GM12891 (cell line): ENCODE data around the gene VPS29.

Source experiments
- DNase-seq: peaks from one replicate; pipeline ENCODE4 v3.0.0; 2011; ENCODE audit warnings: low spot score; ENCODE audit not compliant: insufficient read length
- FAIRE-seq: peaks from 2 replicates; lab custom pipeline; 2011; peaks lifted over from hg19 to GRCh38; lab: Jason Lieb, UNC
- PAX5 ChIP-seq: IDR thresholded peaks from 2 replicates; pipeline ENCODE4 v1.6.1; 2011; ENCODE audit warnings: low read length, moderate library complexity, mild to moderate bottlenecking; ENCODE audit not compliant: insufficient read depth, severe bottlenecking
- POLR2A ChIP-seq: IDR thresholded peaks from 2 replicates; pipeline ENCODE4 v1.6.1; 2011; ENCODE audit warnings: low read depth, low read length, control low read depth
- POLR2AphosphoS5 ChIP-seq: IDR thresholded peaks from 2 replicates; pipeline ENCODE4 v1.6.1; 2011; ENCODE audit warnings: low read depth, low read length, control low read depth
- POU2F2 ChIP-seq: IDR thresholded peaks from 2 replicates; pipeline ENCODE4 v1.6.1; 2011; ENCODE audit warnings: low read depth, mild to moderate bottlenecking, control low read depth, low read length, moderate library complexity
- SPI1 ChIP-seq: IDR thresholded peaks from 2 replicates; pipeline ENCODE4 v1.6.1; 2011; ENCODE audit warnings: low read depth, low read length, control low read depth
- TAF1 ChIP-seq: IDR thresholded peaks from 2 replicates; pipeline ENCODE4 v1.6.1; 2011; ENCODE audit warnings: low read depth, low read length, control low read depth

Gene VPS29

DNA sequence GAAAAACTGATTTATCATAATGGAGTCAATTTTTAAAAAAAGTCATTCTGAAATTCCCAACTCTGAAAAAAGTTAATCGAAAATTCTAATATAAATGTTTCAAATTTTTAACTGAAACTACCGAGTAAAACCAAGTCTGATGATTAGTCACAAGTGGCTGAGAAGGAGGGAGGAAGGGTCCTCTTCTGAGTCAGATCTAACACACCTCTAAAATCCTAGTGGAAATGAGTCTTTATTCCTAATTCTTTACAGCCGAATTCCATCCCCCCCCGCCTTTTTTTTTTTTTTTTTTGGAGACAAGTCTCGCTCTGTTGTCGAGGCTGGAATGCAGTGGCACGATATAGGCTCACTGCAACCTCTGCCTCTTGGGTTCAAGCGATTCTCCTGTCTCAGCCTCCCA is 38.1 kb upstream of the VPS29 start:
- TF ChIP-seq SPI1: no peak
- TF ChIP-seq POLR2AphosphoS5: no peak
- TF ChIP-seq POLR2A: no peak
- no peak for TF ChIP-seq POU2F2
- no peak for TF ChIP-seq TAF1
- no peak for TF ChIP-seq PAX5
- DNase-seq (no peak), FAIRE-seq (no peak)

DNA sequence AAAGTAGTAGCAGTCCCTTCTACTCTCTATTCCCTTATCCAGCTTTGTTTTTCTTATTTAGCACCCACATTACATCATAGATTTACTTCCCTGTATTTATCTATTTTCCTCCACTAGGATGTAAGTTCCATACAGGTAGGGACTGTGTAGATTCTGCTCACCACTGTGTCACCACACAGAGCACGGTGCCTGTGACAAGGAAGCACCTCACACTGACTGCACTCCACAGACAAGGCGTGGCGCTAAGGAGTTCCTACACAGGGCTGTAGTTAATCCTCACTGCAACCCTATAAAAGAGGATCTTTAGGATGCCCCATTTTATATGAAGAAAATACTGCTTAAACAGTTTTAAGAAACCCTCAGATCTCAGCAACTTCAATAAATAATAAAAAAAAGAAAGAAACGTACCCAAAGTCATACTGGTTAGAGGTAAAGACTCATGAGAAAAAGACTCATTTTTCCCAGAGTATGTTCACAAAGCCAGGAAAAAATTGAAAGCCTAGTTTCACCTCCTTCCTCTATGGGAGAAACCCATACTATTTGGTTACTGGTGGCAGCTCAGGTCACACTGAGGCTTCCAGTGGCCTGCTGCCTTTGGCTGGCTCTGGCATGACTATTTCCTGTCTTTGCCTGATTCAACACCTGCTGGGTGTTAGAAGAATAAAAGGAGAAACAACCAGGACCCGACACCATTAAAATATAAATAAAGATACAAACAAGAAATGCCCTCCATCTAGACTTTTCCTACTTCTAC is 37.1 kb upstream of the VPS29 start:
- no peak for DNase-seq
- TF ChIP-seq SPI1 (no peak), POLR2A (no peak), POU2F2 (no peak), PAX5 (no peak), POLR2AphosphoS5 (no peak), TAF1 (no peak)
- no peak for FAIRE-seq

DNA sequence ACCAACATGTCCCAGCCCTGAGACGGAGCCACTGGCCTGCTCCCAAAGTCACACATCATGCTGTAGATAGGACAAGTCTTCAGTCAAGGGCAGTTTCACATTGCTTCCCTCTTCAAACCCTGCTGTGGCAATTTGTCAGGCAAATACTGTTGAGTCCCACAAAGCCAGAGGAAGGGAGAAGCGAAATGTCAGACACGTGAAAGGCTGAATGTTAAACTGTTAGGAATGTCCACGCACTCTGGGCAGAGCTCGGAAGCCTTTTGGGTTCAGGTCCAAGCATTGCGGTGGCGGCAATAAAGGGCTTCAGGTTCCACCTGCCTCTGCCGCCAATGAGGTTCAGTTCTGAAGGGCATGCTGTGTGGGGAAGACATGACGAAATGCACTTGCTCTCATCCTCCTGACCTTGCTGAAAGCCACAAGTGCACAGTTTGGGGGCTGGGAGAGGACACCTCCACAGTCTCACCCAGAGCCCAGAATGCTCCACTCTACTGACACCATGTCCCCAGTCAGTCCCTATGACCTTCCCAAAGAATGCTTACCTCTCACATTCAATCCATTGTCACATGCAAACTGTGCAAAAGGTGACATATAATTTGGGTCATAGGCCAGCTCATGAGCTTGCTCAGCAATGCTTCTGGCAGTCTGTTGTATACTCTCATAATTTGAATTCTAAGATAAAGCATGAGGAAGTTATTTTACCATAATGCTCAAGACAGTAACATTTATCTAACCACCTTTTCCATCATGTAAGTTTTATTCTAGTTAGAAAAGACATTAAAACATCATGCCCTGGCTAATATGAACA is 35.9 kb upstream of the VPS29 start:
- DNase-seq (no peak), FAIRE-seq (peak; percentile 40)
- no peak for TF ChIP-seq TAF1
- TF ChIP-seq POLR2AphosphoS5: no peak
- no peak for TF ChIP-seq POU2F2
- TF ChIP-seq PAX5: no peak
- TF ChIP-seq POLR2A: no peak
- TF ChIP-seq SPI1: no peak

DNA sequence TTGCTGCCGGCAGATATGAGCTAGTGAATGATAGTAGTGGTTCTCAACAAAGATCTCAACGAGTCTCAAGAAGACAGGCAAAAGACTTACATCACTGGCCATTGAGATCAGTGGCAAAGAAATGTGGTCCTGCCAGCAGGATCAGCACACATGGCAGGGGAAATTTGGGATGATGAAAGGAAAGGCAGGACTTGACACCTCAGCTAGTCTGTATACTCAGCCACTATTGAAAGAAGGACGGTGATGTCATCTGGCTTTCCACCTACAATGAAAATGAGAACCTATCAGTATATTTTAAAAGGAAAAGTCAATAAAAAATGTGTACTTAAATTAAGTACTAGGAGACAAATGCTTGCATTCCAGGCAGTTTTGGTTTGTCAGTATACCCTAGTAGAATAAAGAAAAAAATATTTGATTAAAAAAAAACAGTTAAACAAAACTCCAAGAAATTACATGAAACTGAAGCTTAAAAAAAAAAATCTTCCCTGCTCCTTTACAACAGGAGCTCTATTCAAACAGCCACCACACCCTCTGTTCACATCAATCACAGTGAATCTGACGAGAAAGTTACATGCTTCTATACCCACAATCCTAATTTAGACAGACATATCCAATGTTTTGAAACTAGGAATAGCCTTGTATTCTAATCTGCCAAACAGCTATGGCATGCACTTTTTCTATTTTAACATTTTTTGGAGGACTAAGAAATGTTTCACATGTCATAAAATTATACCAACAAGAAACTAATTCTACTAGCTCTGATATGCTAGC is 35.1 kb upstream of the VPS29 start:
- TF ChIP-seq SPI1: no peak
- TF ChIP-seq POLR2A: no peak
- no peak for TF ChIP-seq POU2F2
- no peak for TF ChIP-seq POLR2AphosphoS5
- no peak for TF ChIP-seq PAX5
- no peak for TF ChIP-seq TAF1
- no peak for DNase-seq
- FAIRE-seq: peak; percentile 38

DNA sequence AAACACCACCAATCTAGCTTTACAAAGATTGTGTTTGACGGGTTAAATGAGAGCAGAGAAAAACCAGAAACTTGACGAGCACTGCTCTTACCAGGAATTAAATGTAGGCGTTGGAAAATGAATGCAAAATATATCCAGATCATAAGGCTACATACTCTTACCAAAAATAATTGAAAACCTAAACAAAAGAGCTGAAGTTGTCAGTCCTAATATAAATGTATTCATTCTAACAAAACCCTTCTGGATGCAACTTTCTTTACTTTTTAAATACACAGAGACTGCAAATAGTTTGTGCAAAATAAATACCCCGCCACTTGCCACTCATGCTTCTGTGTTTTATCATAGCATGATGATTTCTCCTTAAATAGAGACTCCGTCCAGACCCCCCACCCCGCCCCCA is 32.9 kb upstream of the VPS29 start:
- no peak for DNase-seq
- no peak for FAIRE-seq
- no peak for TF ChIP-seq TAF1
- no peak for TF ChIP-seq POLR2A
- TF ChIP-seq POLR2AphosphoS5: no peak
- TF ChIP-seq SPI1: no peak
- TF ChIP-seq POU2F2: no peak
- no peak for TF ChIP-seq PAX5

DNA sequence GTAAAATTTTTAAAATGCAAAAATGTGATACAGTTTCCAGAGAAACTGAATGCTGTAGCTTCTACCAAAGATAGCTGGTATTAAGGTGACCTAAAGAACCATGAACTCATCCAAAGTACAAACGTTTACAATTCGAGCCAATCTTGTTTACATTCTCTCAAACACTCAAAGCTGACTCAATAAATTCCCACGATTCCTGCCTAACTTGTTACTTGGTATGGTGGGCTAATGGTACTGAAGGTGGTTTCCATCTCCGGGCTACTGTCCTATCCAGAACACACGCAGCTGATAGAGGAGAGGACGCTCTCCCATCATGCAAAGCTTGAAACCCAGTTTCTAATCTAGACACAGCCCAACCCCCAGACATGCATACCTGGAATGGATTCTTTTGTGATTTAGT is 31.7 kb upstream of the VPS29 start:
- peak; percentile 67 for FAIRE-seq

DNA sequence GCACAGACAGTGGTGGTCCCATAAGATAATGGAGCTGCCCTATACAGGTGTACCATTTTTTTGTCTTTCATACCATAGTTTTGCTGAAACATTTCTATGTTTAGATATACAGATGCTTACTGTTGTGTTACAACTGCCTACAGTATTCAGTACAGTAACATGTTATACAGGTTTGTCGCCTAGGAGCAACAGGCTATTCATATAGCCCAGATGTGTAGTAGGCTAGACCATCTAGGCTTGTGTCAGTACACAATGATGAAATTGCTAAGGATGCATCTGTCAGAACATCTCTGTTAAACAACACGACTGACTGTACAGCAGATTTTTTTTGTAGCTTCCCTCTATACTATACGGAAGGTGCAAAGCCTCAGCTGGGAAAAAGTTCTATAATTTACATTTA is 30.7 kb upstream of the VPS29 start:
- no peak for DNase-seq
- no peak for TF ChIP-seq POLR2A
- TF ChIP-seq SPI1: no peak
- TF ChIP-seq PAX5: no peak
- no peak for TF ChIP-seq TAF1
- TF ChIP-seq POU2F2: no peak
- TF ChIP-seq POLR2AphosphoS5: no peak
- no peak for FAIRE-seq

More for the DNA sequence above, 31.7 kb upstream of the VPS29 start:
- DNase-seq: no peak
- TF ChIP-seq POU2F2: no peak

DNA sequence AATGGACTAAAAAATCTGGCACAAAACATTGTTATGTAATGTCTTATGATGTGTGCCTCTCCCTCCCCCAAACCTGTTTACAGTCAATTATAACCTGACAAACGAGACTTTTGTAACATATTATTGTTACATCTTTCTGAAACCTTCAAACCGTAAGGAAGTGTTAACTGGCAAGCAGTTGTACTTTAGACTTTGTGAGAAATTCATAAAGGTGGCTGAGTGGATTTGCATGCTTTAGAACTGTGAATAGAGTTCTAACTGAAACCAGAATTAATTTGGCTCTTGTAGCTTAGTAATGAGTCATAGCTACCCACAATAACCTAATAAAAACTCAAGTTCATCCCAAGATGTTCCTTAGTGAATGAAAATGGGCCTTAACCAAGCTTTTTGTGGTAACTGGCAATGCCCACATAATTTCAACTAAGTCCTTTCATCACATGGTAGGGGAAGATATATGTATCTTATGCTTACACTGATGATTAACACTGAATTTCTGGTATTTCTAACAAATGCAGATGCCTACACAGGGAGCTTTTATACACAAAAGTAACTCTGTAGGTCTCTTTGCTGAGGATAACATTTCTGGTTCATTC is 29.9 kb upstream of the VPS29 start:
- TF ChIP-seq PAX5 (no peak), SPI1 (peak; percentile 41), TAF1 (no peak), POU2F2 (peak; percentile 51; the same call in 1 of the 2 replicates)
- DNase-seq: no peak
- FAIRE-seq: peak; percentile 95

DNA sequence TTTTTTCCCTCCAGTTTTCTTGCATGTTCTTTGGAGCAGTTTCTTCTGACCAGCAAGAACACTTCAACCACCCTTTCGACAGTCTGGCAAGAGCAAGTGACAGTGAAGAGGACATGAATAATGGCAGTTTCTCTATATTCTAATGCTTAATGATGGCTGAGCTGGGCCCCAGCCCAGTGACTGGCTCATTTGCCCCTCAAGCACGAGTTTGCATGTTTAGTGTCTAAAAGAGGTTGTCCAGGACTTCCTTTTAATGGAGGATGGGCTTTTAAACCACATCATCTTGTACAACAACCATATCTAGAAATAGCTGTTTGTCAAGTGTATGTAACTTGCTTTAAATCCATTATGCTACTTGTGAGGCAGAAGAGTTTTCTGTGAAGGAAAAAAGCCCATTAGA is 28.6 kb upstream of the VPS29 start:
- FAIRE-seq (peak; percentile 88), DNase-seq (no peak)
- peak; percentile 55; the same call in 1 of the 2 replicates for TF ChIP-seq POU2F2
- no peak for TF ChIP-seq PAX5
